Omental fat pad (tissue), 4 donors: ENCODE results near the gene COL11A1. TPM values are rescaled to one million over a fixed set of nuclear protein-coding genes. Genes with fewer than 3 reads are reported as not detected.
"Not testable (repeated sequence)": the region's sequence is repeated elsewhere in the genome, so short reads cannot be mapped to it uniquely, and the experiment has no call there.

Experiments
- ATAC-seq: fragments of 150-250 bp; one replicate; pipeline ENCODE4 v1.9.1; 2016; ENCODE audit warnings: mild to moderate bottlenecking, moderate library complexity; ENCODE audit not compliant: low FRiP score
- DNase-seq: peaks from one replicate; pipeline ENCODE4 v3.0.0-alpha.2; 2019; ENCODE audit warnings: low spot score
- total RNA-seq, 4 donors: library from RNA; depleted of rRNA; stranded (reverse); fragments of >200 nt; gene quantifications; one replicate each; pipeline ENCODE4 v1.1.0, GENCODE V29; 2016
- TF ChIP-seq, protein P1 (sequence below), 3 donors: fragments of 450-650 bp; IDR thresholded peaks; one replicate each; pipeline ENCODE4 v1.5.1; 2016 to 2017; ENCODE audit warnings: antibody characterized with exemption in 3 of 3, mild to moderate bottlenecking in 3 of 3, moderate library complexity in 2 of 3

COL11A1 gene
- total RNA-seq, 4 donors from 2014 or later = 0.06 to 1.7 (median 0.65) TPM; not detected in 1

DNA sequence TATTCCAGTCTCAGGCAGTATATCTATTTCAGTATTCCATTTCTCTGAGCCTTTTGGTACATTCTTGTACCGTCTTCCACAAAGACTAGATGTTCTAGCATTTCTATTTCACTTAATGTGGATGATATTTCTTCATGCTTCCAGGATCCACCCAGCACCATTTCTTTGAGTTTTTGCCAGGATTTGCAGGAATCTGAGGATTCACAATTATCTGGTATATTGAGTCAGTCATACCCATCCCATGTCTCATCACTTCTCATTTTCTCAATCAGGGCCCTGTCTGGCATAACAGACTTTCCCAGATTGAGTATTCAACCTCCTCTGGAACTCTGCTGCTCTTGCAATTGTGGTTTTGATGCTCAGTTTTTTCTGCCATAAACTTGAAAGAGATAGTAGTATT, 20.9 kb upstream of the COL11A1 start:
- ATAC-seq (no peak), DNase-seq (no peak)
- TF ChIP-seq, protein P1, sequence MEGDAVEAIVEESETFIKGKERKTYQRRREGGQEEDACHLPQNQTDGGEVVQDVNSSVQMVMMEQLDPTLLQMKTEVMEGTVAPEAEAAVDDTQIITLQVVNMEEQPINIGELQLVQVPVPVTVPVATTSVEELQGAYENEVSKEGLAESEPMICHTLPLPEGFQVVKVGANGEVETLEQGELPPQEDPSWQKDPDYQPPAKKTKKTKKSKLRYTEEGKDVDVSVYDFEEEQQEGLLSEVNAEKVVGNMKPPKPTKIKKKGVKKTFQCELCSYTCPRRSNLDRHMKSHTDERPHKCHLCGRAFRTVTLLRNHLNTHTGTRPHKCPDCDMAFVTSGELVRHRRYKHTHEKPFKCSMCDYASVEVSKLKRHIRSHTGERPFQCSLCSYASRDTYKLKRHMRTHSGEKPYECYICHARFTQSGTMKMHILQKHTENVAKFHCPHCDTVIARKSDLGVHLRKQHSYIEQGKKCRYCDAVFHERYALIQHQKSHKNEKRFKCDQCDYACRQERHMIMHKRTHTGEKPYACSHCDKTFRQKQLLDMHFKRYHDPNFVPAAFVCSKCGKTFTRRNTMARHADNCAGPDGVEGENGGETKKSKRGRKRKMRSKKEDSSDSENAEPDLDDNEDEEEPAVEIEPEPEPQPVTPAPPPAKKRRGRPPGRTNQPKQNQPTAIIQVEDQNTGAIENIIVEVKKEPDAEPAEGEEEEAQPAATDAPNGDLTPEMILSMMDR (IDR thresholded peaks at IDR 0.05) = no peak

DNA sequence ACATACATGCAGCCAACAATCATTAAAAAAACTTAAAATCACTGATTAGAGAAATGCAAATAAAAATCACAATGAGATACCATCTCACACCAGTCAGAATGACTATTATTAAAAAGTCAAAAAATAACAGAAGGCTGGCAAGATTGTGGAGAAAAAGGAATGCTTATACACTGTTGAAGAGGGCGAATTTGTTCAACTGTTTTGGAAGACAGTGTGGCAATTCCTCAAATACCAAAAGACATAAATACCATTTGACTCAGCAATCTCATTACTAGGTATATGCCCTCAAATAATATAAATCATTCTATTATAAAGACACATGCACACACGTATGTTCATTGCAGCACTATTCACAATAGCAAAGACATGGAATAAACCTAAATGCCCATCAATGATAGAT, 19.9 kb upstream of the COL11A1 start:
- not testable (repeated sequence) for DNase-seq, ATAC-seq

DNA sequence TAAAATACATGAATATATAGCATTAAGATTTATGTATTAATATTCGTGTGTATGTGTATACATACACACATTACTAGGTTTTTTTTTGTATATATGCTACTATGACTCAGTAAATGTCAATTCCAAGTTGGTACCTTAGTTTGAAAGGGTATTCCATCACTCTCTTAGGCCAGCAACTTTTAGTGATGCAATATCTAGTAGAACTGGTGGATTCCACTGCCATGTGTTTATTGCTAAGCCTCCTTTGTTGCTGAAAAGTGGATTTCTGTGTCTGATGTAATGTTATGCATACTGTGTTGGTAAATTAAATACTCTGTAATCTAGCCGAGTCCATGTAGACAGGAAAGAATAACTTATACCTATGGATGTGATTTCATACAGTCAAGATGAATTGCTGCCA, 16.9 kb upstream of the COL11A1 start:
- ATAC-seq (no peak), DNase-seq (no peak)
- TF ChIP-seq, protein P1 (IDR thresholded peaks at IDR 0.05) = no peak

DNA sequence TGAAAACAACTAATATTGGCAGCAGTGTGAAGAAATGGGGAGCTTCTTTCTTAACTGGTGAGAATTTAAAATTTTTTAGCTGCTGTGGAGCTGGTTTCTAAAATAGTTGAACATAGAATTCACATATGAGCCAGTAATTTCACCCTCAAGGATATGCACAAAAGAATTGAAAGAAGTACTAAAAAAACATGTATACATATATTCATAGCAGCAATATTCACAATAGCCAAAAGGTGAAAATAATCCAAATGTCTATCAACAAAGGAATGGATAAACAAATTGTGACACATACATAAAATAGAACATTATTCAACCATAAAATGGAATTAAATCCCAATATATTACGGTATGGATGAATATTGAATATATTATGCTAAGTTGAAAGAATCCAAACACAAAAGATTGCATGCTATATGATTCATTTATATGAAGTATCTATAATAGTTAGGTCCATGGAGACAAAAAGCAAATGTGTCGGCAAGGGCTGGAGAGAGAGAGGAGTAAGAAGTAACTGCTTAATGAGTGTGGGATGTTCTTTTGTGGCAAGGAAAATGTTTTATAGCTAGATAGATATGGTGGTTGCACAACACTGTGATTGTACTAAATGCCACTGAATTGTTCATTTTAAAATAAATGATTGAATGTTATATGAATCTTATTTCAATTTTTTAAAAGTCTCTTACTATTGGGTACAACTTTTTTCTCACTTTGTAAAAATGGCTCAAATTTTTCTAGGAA, 14.8 kb upstream of the COL11A1 start:
- no peak for DNase-seq
- ATAC-seq = no peak
- TF ChIP-seq, protein P1 (IDR thresholded peaks at IDR 0.05) = no peak

DNA sequence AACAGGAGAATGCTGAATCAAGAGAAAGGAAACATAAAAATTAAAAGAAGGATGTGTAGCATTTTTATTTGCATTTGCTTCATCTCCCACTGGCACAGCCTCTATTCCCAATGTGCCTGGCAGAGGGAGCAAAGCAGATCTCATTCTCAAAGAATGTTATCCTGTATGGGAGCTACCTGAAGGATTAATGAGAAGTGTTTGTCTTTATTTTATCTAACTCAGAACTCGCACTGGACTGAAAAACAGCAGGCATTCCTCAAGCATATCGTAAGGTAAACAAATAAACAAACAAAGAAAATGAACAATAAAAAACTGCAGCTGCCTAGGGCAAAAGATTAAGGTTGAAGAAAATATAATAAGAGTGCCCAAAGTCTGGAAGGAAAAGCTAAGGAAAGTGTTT, 12.7 kb upstream of the COL11A1 start:
- no peak for ATAC-seq
- no peak for DNase-seq
- TF ChIP-seq, protein P1 (IDR thresholded peaks at IDR 0.05) = no peak

DNA sequence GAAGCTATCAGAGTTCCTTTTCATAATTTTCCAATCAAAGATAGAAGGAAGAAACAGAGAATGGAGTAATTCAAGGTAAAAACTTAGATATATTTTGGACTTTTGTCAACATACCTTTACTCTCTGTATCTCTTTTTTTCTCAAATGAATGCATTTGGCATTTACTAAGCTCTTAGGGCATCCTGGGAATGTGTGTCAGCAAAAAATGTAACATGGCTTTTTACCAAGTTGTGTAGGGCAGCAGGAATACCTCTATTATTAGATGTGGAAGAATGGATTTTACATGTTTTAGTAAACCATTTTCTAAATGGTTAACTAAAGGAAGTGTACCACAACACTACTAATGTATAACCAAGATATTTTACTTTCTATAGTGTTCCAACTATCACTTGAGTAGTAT, 4.2 kb upstream of the COL11A1 start:
- DNase-seq (no peak), ATAC-seq (no peak)
- TF ChIP-seq, protein P1 (IDR thresholded peaks at IDR 0.05) = no peak

DNA sequence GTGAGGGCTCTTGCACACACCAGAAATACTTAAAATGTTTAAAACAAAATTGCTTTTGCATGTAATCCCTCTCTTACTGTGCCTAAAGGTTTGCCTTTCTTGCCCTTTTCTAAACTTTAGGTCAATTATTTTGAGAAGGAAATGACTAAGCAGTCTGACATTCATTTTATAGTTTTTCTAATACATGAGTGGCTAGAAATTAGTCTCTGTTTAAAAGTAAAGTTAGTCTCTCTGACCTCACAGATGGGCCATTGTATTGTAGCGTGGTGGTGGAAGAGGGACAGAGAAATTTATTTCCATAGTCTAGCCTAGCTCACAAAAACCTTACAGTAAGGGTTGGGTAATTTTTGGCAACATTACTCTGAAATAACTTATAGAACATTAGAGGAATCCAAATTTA, 3.6 kb upstream of the COL11A1 start:
- ATAC-seq = no peak
- DNase-seq = no peak
- TF ChIP-seq, protein P1 (IDR thresholded peaks at IDR 0.05) = no peak
